K562 (cell line): ENCODE results near the gene CSTPP1. TPM values are rescaled to one million over a fixed set of nuclear protein-coding genes. Genes with fewer than 3 reads are reported as not detected.

Experiments
- ATAC-seq: fragments of 200-7000 bp; cut with Tn5 transposase; 3 replicates; pipeline ENCODE4 v1.9.1; 2020; ENCODE audit warnings: moderate library complexity
- BruUV-seq: library from RNA; stranded (reverse); fragments of 400-500 nt; replicated peaks from 2 replicates; lab custom pipeline; 2021; lab: Mats Ljungman, UMichigan
- CTCF ChIA-PET: fragments of 300-600 bp; formaldehyde crosslinking; extraction: SDS; loops from one replicate; lab custom pipeline; 2021; ENCODE audit warnings: low intra/inter-chr PET ratio; lab: Yijun Ruan, JAX
- POLR2A ChIA-PET: fragments of 300-600, 350-650 bp; sonication (Branson Sonifier 250); formaldehyde crosslinking; extraction: SDS; loops from one replicate; lab custom pipeline; 2021; ENCODE audit warnings: antibody characterized with exemption, inconsistent platforms; lab: Yijun Ruan, JAX
- DNase-seq, 4 experiments: peaks; one replicate each; pipeline versions ENCODE4 v3.0.0 to v3.0.0-alpha.2; 2011 to 2018; ENCODE audit warnings: low spot score in 3 of 4, mixed read lengths in 3 of 4; ENCODE audit errors: extremely low read depth in 1 of 4
- FAIRE-seq: peaks from 2 replicates; lab custom pipeline; 2011; peaks lifted over from hg19 to GRCh38; lab: Jason Lieb, UNC
- H2AFZ ChIP-seq: 2 replicates; pipeline ENCODE4 v1.6.0; 2011; ENCODE audit warnings: low read depth, low read length, control low read depth, inconsistent platforms
- H3K27ac ChIP-seq: fragments of 200-600 bp; 3 replicates; pipeline ENCODE4 v1.8.0; 2011; ENCODE audit warnings: low read depth, mild to moderate bottlenecking, control low read depth, inconsistent platforms, low read length, moderate library complexity, mixed read lengths; ENCODE audit errors: extremely low read depth
- H3K27me3 ChIP-seq, 2 experiments: fragments of 300-600 bp in 1 of 2; 2 replicates in 1 of 2; 3 replicates in 1 of 2; pipeline versions ENCODE4 v1.6.0 to v1.8.0; 2011; ENCODE audit warnings: inconsistent platforms in 2 of 2, low read length in 2 of 2, mild to moderate bottlenecking in 1 of 2, mixed read lengths in 1 of 2, moderate library complexity in 1 of 2; ENCODE audit not compliant: control insufficient read depth in 2 of 2, insufficient read depth in 2 of 2
- H3K36me3 ChIP-seq: fragments of 300-600 bp; 3 replicates; pipeline ENCODE4 v1.8.0; 2011; ENCODE audit warnings: mild to moderate bottlenecking, low read length, inconsistent platforms; ENCODE audit not compliant: control insufficient read depth, insufficient read depth
- H3K4me1 ChIP-seq, 2 experiments: fragments of 200-600 bp in 1 of 2; replicated peaks in 1 of 2; 2 replicates in 1 of 2; 3 replicates in 1 of 2; pipeline versions ENCODE4 v1.5.1 to v1.8.0; 2011; ENCODE audit warnings: inconsistent platforms in 2 of 2, low read length in 2 of 2, mild to moderate bottlenecking in 1 of 2, mixed read lengths in 1 of 2, moderate library complexity in 1 of 2; ENCODE audit not compliant: control insufficient read depth in 2 of 2, insufficient read depth in 2 of 2
- H3K4me2 ChIP-seq: 2 replicates; pipeline ENCODE4 v1.6.1; 2011; ENCODE audit warnings: low read length, control low read depth, inconsistent platforms, mixed read lengths; ENCODE audit not compliant: insufficient read depth
- H3K4me3 ChIP-seq: fragments of 200-600 bp; sonication (generic), shearing (Covaris generic); 2 replicates; pipeline ENCODE4 v1.5.1; 2016; ENCODE audit warnings: control low read depth, inconsistent platforms
- H3K79me2 ChIP-seq: fragments of 200-600 bp; 3 replicates; pipeline ENCODE4 v1.8.0; 2011; ENCODE audit warnings: low read length, inconsistent platforms; ENCODE audit not compliant: control insufficient read depth, insufficient read depth
- H3K9ac ChIP-seq, 2 experiments: 2 replicates each; pipeline versions ENCODE4 v1.6.0 to v1.6.1; 2011; ENCODE audit warnings: low read depth in 2 of 2, low read length in 2 of 2, control low read depth in 1 of 2, inconsistent platforms in 1 of 2, mild to moderate bottlenecking in 1 of 2, mixed read lengths in 1 of 2; ENCODE audit not compliant: insufficient read depth in 1 of 2
- H3K9me1 ChIP-seq: one replicate; pipeline ENCODE4 v1.6.0; 2011; ENCODE audit warnings: inconsistent platforms, mild to moderate bottlenecking, low read length, moderate library complexity; ENCODE audit not compliant: control insufficient read depth, insufficient read depth
- H3K9me3 ChIP-seq: replicated peaks from 2 replicates; pipeline ENCODE4 v1.5.1; 2011; ENCODE audit warnings: low read depth, low read length, inconsistent platforms; ENCODE audit not compliant: control insufficient read depth, insufficient read depth
- H4K20me1 ChIP-seq: replicated peaks from 2 replicates; pipeline ENCODE4 v1.6.1; 2011; ENCODE audit warnings: low read length, inconsistent platforms, mixed read lengths; ENCODE audit not compliant: control insufficient read depth, insufficient read depth
- DACH1 ChIP-seq: fragments of 450-650 bp; IDR thresholded peaks from 2 replicates; pipeline ENCODE4 v1.6.1; 2018; ENCODE audit not compliant: partially characterized antibody
- ETV1 ChIP-seq: fragments of 450-650 bp; conservative IDR thresholded peaks from 2 replicates; pipeline ENCODE4 v1.6.1; 2016; ENCODE audit warnings: missing genetic modification characterization, control low read depth, low read depth, missing compliant biosample characterization
- POLR2H ChIP-seq: IDR thresholded peaks from 2 replicates; pipeline ENCODE4 v1.6.1; 2016; ENCODE audit warnings: missing genetic modification characterization, low read depth, mild to moderate bottlenecking, control low read depth, missing compliant biosample characterization, moderate library complexity
- RNF219 ChIP-seq: fragments of 250-450 bp; sonication (Bioruptor Pico); IDR thresholded peaks from 2 replicates; pipeline ENCODE4 v1.5.0; 2022; ENCODE audit warnings: mild to moderate bottlenecking
- RREB1 ChIP-seq: fragments of 250-450 bp; sonication (Bioruptor Pico); IDR thresholded peaks from 2 replicates; pipeline ENCODE4 v1.4.0; 2020
- ZBTB17 ChIP-seq: fragments of 450-650 bp; formaldehyde crosslinking; IDR thresholded peaks from 2 replicates; pipeline ENCODE4 v1.4.0; 2020; ENCODE audit warnings: mild to moderate bottlenecking
- ZNF354B ChIP-seq: fragments of 250-450 bp; sonication (Bioruptor Pico); IDR thresholded peaks from 2 replicates; pipeline ENCODE4 v1.4.0; 2020
- ZNF551 ChIP-seq: fragments of 250-450 bp; sonication (Bioruptor Pico); IDR thresholded peaks from 2 replicates; pipeline ENCODE4 v1.5.0; 2021; ENCODE audit warnings: mild to moderate bottlenecking, moderate library complexity
- WGBS: fragments of 100-300 bp; shearing (Covaris generic); methylation state at CpG from one replicate; pipeline ENCODE4 v1.1.6; 2016; ENCODE audit warnings: low coverage, mixed read lengths; ENCODE audit not compliant: insufficient coverage; ENCODE audit errors: missing lambda C conversion rate; 5-methylcytosine and 5-hydroxymethylcytosine counted together
- in situ Hi-C: fragments of 300-500 bp; cut with MboI; formaldehyde crosslinking; loops from 4 replicates; pipeline ENCODE4 v1.15.0; 2018; ENCODE audit warnings: inconsistent platforms, mixed read lengths
- intact Hi-C: fragments of 100-400 bp; cut with micrococcal nuclease; formaldehyde crosslinking; loops from 2 replicates; pipeline ENCODE4 v1.14.2; 2022
- polyA plus RNA-seq, 8 experiments: library from polyadenylated mRNA; depleted of rRNA in 4 of 8; stranded (reverse) in 5 of 8; unstranded in 3 of 8; fragments of >200 nt; fragmentation: Nextera tagmentation in 2 of 8; fragmentation: Illumina TruSeq in 1 of 8; extraction: Ambion mirVana in 2 of 8; extraction: Trizol in 1 of 8; gene quantifications; 2 replicates each; pipeline versions ENCODE4 v1.2.1 to v1.2.3, GENCODE V29; 2011 to 2014; ENCODE audit warnings: inconsistent platforms in 1 of 8, missing spikeins in 1 of 8
- total RNA-seq, 7 experiments: library from RNA; depleted of rRNA in 6 of 7; stranded (reverse); fragments of >200 nt in 6 of 7; fragmentation: Illumina TruSeq in 2 of 7; extraction: Trizol in 2 of 7; gene quantifications; 2 replicates each; pipeline versions ENCODE4 v1.2.1 to v1.2.3, GENCODE V29; 2011 to 2021; ENCODE audit warnings: low replicate concordance in 1 of 7

The CSTPP1 gene
- total and polyA plus RNA-seq, 9 of the 15 experiments (the other 6 are each of a cell fraction or from before 2014, with no cell fraction given) = 6.5 to 17.8 (median 9.2) TPM

- Histone ChIP-seq H3K9me3 (no peaks in the 10 kb centered on the region), H4K20me1 (peaks cover 9% of the 10 kb centered on the region; the same call in 1 of the 2 replicates), H3K4me3 (no peak overlapping the region), H3K9ac (no peak overlapping the region), H3K9me1 (no peaks in the 10 kb centered on the region), H3K79me2 (no peaks in the 10 kb centered on the region), H3K36me3 (no peaks in the 10 kb centered on the region), H3K27ac (no peak overlapping the region), H2AFZ (no peak overlapping the region), H3K27me3 (peaks cover 12 to 39% of the 10 kb centered on the region in 2 experiments), H3K4me1 (no peaks in the 10 kb centered on the region), H3K4me2 (no peak overlapping the region)
- in situ Hi-C loops (no loop called here), intact Hi-C loops (no loop called here)
- FAIRE-seq (no peak), ATAC-seq (no peak), DNase-seq (no peak)
- WGBS = 0% methylated on average over 2 of the region's 2 CpGs
- POLR2A ChIA-PET = interaction anchor here (0.5 to 0.6 kb wide), 2 partner anchors 12 to 445 kb away, joined by 3 to 5 read pairs; no protein-coding TSS in a partner anchor
- CTCF ChIA-PET = interaction anchor here (4.6 kb wide), 1 partner anchor 261 kb away, joined by 35 read pairs; no protein-coding TSS in a partner anchor
- peak; percentile 91 for TF ChIP-seq DACH1
- TF ChIP-seq ZBTB17 (CRISPR knock-in tag) = no peak
- BruUV-seq = no TSS peak
These were observed 44.5 kb upstream of the CSTPP1 start for GRCh38 chr11:46892109-46892508.

GRCh38 chr11:46892838-46893237 is 43.7 kb upstream of the CSTPP1 start:
- H4K20me1 ChIP-seq = peaks cover 9% of the 10 kb centered on the region; the same call in 1 of the 2 replicates
- DNase-seq (no peak), ATAC-seq (no peak), FAIRE-seq (no peak)
- no peak overlapping the region for H2AFZ ChIP-seq
- CTCF ChIA-PET = no interaction called here
- H3K4me1 ChIP-seq = no peaks in the 10 kb centered on the region
- in situ Hi-C loops (no loop called here), intact Hi-C loops (no loop called here)
- no TSS peak for BruUV-seq
- H3K4me2 ChIP-seq = no peak overlapping the region
- no peaks in the 10 kb centered on the region for H3K9me1 ChIP-seq
- H3K27me3 ChIP-seq = peaks cover 11 to 35% of the 10 kb centered on the region in 2 experiments
- WGBS = 24% methylated on average over 9 of the region's 9 CpGs
- H3K36me3 ChIP-seq = no peaks in the 10 kb centered on the region
- H3K27ac ChIP-seq = no peak overlapping the region
- no peak overlapping the region for H3K9ac ChIP-seq
- POLR2A ChIA-PET = no interaction called here
- H3K9me3 ChIP-seq = no peaks in the 10 kb centered on the region
- H3K79me2 ChIP-seq = no peaks in the 10 kb centered on the region
- no peak overlapping the region for H3K4me3 ChIP-seq
- TF ChIP-seq ZNF354B (CRISPR knock-in tag) (no peak), ETV1 (no peak), RREB1 (CRISPR knock-in tag) (no peak), RNF219 (no peak), POLR2H (tag) (no peak), ZNF551 (CRISPR knock-in tag) (no peak)
